HCT116 (cell line): Measurements from ENCODE around the gene AHI1.

Experiments
- CBX3 ChIP-seq: IDR thresholded peaks from 2 replicates; pipeline ENCODE4 v1.6.1; 2012; ENCODE audit warnings: low read depth
- EZH2 ChIP-seq: fragments of 200-600 bp; sonication (generic); IDR thresholded peaks from 2 replicates; pipeline ENCODE4 v1.6.1; 2017; ENCODE audit warnings: antibody characterized with exemption, mixed run types
- POLR2A ChIP-seq: IDR thresholded peaks from 2 replicates; pipeline ENCODE4 v1.7.0; 2011; ENCODE audit warnings: borderline replicate concordance; ENCODE audit not compliant: insufficient read depth, insufficient read length; ENCODE audit errors: extremely low read depth
- POLR2AphosphoS5 ChIP-seq: IDR thresholded peaks from 2 replicates; pipeline ENCODE4 v1.6.1; 2011; ENCODE audit warnings: mild to moderate bottlenecking, low read depth, low read length, moderate library complexity
- SIN3A ChIP-seq: IDR thresholded peaks from 2 replicates; pipeline ENCODE4 v1.6.1; 2012; ENCODE audit warnings: low read depth
- SRF ChIP-seq: IDR thresholded peaks from 2 replicates; pipeline ENCODE4 v1.6.1; 2012; ENCODE audit warnings: low read depth
- YY1 ChIP-seq: IDR thresholded peaks from 2 replicates; pipeline ENCODE4 v1.6.1; 2011; ENCODE audit warnings: low read length, low read depth, moderate library complexity, mild to moderate bottlenecking; ENCODE audit not compliant: insufficient replicate concordance; ENCODE audit errors: extremely low read depth
- ZBTB33 ChIP-seq: IDR thresholded peaks from 2 replicates; pipeline ENCODE4 v1.6.1; 2011; ENCODE audit warnings: mild to moderate bottlenecking, low read length, moderate library complexity; ENCODE audit not compliant: insufficient replicate concordance; ENCODE audit errors: extremely low read depth
- ZNF274 ChIP-seq: fragments of 200-500 bp; sonication (Bioruptor generic); IDR thresholded peaks from 2 replicates; pipeline ENCODE4 v1.6.1; 2014; ENCODE audit warnings: mild to moderate bottlenecking, low read depth, low read length, inconsistent platforms
- TF ChIP-seq, protein P1 (sequence below), 3 experiments: fragments of 200-600 bp in 1 of 3; sonication (generic) in 1 of 3; IDR thresholded peaks in 2 of 3; conservative IDR thresholded peaks in 1 of 3; 2 replicates each; pipeline ENCODE4 v1.5.1; 2012 to 2017; ENCODE audit warnings: low read depth in 2 of 3, low read length in 2 of 3, antibody characterized with exemption in 1 of 3, borderline replicate concordance in 1 of 3, control low read depth in 1 of 3, mild to moderate bottlenecking in 1 of 3, mixed read lengths in 1 of 3, mixed run types in 1 of 3, moderate library complexity in 1 of 3; ENCODE audit not compliant: insufficient read depth in 1 of 3
- TF ChIP-seq, protein P2 (sequence below): IDR thresholded peaks from 2 replicates; pipeline ENCODE4 v1.6.1; 2012

- TF ChIP-seq, protein P1, sequence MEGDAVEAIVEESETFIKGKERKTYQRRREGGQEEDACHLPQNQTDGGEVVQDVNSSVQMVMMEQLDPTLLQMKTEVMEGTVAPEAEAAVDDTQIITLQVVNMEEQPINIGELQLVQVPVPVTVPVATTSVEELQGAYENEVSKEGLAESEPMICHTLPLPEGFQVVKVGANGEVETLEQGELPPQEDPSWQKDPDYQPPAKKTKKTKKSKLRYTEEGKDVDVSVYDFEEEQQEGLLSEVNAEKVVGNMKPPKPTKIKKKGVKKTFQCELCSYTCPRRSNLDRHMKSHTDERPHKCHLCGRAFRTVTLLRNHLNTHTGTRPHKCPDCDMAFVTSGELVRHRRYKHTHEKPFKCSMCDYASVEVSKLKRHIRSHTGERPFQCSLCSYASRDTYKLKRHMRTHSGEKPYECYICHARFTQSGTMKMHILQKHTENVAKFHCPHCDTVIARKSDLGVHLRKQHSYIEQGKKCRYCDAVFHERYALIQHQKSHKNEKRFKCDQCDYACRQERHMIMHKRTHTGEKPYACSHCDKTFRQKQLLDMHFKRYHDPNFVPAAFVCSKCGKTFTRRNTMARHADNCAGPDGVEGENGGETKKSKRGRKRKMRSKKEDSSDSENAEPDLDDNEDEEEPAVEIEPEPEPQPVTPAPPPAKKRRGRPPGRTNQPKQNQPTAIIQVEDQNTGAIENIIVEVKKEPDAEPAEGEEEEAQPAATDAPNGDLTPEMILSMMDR (IDR thresholded peaks at IDR 0.05 in 2 of 3, conservative IDR thresholded peaks at IDR 0.05 in 1 of 3; ENCODE audit: borderline replicate concordance in 1 of 3, insufficient read depth in 1 of 3, low read depth in 2 of 3, low read length in 2 of 3), result no peak
- TF ChIP-seq SRF (no peak), POLR2AphosphoS5 (no peak), YY1 (no peak), POLR2A (no peak), SIN3A (no peak), ZNF274 (no peak), CBX3 (no peak), ZBTB33 (no peak), EZH2 (no peak)
- TF ChIP-seq, protein P2, sequence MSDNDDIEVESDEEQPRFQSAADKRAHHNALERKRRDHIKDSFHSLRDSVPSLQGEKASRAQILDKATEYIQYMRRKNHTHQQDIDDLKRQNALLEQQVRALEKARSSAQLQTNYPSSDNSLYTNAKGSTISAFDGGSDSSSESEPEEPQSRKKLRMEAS, result no peak
Measured at GRCh38 chr6:135520781-135521180, 23.2 kb upstream of the AHI1 start.
